GM23338 (cell line): ENCODE results near the gene MYO18A.

ENCODE experiments used
- CREB1 ChIP-seq: fragments of 250-450 bp; sonication (Bioruptor Pico); IDR thresholded peaks from 2 replicates; pipeline ENCODE4 v1.5.0; 2020; ENCODE audit warnings: low read depth, mild to moderate bottlenecking, moderate library complexity
- EZH2 ChIP-seq: fragments of 200-600 bp; sonication (generic); IDR thresholded peaks from one replicate; pipeline ENCODE4 v1.8.0; 2017; ENCODE audit warnings: antibody characterized with exemption, mild to moderate bottlenecking, low read depth; ENCODE audit not compliant: unreplicated experiment
- POLR2AphosphoS5 ChIP-seq: IDR thresholded peaks from 2 replicates; pipeline ENCODE4 v1.6.1; 2016; ENCODE audit warnings: antibody characterized with exemption, low read depth
- TF ChIP-seq, protein P1 (sequence below), 2 experiments: fragments of 200-600 bp in 1 of 2; sonication (generic) in 1 of 2; conservative IDR thresholded peaks; 2 replicates each; pipeline versions ENCODE4 v1.5.1 to v1.6.1; 2016 to 2017; ENCODE audit warnings: antibody characterized with exemption in 2 of 2, low read depth in 2 of 2, mild to moderate bottlenecking in 2 of 2, moderate library complexity in 1 of 2

DNA sequence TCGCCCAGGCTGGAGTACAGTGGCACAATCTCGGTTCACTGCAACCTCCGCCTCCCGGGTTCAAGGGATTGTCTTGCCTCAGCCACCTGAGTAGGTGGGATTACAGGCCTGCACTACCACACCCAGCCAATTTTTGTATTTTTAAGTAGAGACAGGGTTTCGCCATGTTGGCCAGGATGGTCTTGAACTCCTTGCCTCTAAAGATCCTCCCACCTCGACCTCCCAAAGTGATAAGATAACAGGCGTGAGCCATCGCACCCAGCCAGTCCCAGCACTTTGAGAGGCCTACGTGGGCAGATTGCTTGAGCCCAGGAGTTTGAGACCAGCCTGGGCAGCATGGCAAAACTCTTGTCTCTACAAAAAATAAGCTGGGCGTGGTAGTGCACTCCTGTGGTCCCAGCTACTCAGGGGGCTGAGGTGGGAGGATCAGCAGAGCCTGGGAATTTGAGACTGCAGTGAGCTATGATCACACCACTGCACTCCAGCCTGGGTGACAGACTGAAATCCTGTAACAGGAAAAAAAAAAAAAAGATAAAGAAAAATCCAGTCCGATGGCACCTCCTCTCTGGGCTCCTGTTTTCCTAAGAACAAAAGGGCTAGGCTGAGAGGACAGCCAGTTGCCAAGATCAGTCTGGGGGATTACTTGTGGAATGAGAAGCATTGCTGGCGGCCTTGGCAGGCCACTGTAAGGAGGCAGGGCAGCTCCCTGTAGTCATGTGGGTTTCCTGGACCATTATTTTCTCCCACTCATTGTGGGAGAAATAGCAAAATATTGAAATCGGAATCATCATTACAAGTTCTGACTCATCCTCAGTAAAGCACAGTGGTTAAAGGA, 140.2 kb downstream of the MYO18A start:
- TF ChIP-seq, protein P1, sequence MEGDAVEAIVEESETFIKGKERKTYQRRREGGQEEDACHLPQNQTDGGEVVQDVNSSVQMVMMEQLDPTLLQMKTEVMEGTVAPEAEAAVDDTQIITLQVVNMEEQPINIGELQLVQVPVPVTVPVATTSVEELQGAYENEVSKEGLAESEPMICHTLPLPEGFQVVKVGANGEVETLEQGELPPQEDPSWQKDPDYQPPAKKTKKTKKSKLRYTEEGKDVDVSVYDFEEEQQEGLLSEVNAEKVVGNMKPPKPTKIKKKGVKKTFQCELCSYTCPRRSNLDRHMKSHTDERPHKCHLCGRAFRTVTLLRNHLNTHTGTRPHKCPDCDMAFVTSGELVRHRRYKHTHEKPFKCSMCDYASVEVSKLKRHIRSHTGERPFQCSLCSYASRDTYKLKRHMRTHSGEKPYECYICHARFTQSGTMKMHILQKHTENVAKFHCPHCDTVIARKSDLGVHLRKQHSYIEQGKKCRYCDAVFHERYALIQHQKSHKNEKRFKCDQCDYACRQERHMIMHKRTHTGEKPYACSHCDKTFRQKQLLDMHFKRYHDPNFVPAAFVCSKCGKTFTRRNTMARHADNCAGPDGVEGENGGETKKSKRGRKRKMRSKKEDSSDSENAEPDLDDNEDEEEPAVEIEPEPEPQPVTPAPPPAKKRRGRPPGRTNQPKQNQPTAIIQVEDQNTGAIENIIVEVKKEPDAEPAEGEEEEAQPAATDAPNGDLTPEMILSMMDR (conservative IDR thresholded peaks at IDR 0.05; ENCODE audit: low read depth in 2 of 2), result no peak
- TF ChIP-seq POLR2AphosphoS5 (no peak), EZH2 (no peak), CREB1 (CRISPR knock-in tag) (no peak)
